HG03521 (cell line): ENCODE data around the gene SRRM3.
A peak's percentile ranks its signal among the peaks of the same experiment; 100 is the strongest.
"Not testable (repeated sequence)": the region's sequence is repeated elsewhere in the genome, so short reads cannot be mapped to it uniquely, and the experiment has no call there.

Source experiments
- ATAC-seq: cut with Tn5 transposase; IDR thresholded peaks from one replicate; pipeline ENCODE4 v1.9.1; 2021; ENCODE audit warnings: mild to moderate bottlenecking, moderate library complexity; ENCODE audit not compliant: unreplicated experiment

The SRRM3 gene

GRCh38 chr7:76286842-76287403 is 85.2 kb downstream of the SRRM3 start:
- no peak for ATAC-seq

DNA sequence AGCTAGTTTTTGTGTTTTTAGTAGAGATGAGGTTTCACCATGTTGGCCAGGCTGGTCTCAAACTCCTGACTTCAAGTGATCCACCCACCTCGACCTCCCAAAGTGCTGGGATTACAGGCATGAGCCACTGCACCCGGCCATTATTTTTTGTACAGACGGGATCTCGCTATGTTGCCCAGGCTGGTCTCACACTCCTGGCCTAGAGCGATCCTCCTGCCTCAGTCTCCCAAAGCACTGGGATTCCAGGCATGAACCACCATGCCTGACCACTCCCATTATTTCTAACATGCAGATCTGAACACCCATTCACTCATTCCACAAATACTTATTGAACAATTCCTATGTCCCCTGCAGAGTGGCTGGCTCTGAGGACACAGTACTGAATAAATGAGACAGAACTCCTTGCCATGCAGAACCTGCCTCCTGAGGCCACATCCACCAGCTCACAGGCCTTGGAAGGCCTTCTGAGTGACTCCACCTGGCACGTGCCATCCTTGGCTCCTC is 89.2 kb downstream of the SRRM3 start:
- ATAC-seq: not testable (repeated sequence)

DNA sequence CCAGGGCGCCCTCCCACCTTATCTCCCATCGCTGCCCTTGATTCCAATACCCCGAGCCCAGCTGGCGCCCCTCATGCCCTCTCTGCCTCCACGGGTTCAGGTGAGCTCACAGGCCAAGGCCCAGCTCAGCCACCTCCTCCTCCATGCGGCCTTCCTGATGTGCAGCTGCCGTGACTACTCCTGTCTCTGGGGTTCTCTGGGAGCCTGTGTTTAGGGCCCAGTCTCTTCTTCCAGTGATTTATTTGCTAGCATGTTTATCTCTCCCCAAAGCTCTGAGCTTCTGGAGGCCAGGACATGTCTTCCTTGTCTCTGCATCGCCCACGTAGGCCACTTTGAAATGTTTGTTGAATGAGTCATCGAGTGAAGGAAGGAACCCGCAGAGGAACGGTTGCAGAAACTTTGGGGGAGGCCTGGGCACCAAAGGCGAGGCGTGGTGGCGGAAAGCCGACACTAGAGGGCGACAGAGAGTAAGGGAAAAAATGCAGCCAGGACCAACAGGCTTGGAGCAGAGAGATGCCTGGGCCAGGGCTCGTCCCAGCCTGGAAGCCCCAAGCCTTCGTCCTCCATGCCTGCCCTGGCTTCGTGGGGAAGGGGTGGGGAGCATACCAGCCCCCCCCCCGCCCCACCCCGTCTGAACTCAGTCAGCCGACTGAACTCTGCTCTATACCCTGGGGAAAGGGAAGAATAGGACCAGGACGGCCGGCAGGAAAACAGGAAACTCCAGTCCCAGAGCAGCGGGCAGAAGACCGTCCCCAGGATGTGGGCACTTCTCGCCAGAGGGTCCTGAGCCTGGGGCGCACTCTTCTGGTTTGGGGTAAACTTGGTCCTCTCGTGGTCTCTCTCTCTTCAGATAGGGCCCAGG is 89.9 kb downstream of the SRRM3 start:
- peak; percentile 60 for ATAC-seq

GRCh38 chr7:76292213-76292573 is 90.5 kb downstream of the SRRM3 start:
- no peak for ATAC-seq

GRCh38 chr7:76292911-76293310 is 91.2 kb downstream of the SRRM3 start:
- ATAC-seq: not testable (repeated sequence)

DNA sequence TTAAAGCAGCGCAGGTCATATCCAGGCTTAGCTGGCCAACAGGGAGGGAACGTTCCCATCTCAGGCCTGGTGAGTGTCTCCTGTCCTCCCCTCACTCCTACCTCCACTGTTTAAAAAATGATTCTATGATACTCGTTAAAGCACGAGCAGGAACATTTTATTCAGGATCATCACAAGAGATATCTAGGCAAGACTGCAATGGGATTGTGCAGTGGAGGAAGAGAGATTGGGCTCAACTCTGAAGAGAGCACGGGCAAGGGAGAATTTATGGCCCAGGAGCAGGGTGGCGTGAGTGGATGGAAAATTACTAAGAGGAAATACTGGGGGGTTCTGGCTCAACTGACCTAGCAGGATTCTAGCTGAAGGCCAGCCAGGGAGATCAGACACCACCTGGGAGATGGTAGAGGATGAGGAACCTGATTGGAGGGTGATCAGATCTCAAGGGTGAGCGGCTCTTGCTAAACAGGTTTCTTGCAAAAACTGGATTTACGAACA is 91.8 kb downstream of the SRRM3 start:
- ATAC-seq: no peak

DNA sequence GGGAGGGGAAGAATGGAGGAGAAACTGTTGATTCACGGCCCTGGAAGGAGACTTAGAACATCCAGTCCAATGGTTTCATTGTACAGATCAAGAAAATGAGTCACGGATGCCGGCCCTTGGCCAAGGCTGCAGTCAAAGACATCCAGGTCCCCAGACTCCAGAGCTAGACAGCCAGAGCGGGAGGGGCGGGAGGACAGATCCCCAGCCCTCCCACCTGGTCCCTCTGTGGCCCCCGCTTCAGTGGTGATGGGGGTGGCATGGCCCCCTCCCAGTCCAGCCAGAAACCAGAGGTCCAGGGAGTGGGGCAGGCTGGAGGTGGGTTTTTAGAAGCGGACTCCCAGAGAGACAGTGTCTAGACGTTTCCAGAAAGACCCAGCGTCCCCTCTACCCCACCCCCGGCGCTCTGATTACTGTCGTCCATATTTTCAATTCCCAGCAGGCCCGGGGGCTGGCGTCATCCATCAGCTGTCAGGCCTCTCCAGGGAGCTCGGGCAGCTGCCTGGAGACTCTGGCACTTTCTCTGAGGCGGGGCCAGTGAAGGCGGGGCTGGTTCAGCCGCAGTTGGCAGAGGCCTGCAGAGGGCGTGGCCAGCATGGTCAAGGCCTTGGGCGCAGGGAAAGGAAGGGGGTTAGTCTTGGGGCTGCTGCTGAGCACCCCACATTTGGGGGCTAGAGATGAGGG is 92.8 kb downstream of the SRRM3 start:
- no peak for ATAC-seq

DNA sequence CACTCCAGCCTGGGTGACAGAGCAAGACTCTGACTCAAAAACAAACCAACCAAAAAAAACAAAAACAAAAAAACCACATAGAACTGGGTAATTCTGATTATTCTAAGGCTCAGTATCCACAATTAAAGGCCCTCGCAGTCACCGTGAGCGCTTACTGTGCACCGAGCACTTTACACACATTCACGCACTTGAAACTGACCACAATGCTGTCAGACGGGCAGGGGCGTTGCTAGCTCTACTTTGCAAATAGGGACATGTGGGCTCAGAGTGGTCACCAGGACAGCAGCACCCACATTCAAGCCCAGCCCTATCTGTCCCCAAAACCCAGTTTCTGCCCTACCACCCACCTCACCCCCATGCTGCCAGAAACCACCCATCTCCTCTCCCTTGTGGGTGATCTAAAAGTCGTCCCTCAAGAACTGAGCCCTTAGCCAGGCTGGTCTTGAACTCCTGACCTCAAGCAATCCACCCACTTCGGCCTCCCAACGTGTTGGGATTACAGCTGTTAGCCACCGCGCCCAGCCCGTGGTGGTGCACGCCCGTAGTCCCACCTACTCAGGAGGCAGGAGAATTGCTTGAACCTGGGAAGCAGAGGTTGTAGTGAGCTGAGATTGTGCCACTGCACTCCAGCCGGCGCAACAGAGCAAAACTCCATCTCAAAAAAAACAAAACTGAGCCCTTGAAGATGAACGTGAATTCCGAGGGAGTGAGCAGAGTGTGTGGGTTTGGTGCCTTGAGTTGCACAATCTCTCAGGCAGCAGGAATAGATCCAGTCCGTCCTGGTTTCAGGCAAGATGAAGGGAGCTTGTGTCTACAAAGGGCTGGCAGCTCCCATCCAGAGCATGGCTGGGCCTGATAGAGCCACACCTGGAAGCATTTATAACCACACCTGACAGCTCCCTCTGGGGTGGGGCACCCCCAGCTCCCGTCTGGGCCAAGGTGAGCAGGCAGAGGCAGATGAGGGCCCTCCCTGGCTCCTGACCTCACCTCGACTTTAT is 95.3 kb downstream of the SRRM3 start:
- ATAC-seq: no peak

GRCh38 chr7:76300166-76300731 is 98.6 kb downstream of the SRRM3 start:
- ATAC-seq: no peak

- ATAC-seq: no peak
Measured at GRCh38 chr7:76301000-76301399, 99.3 kb downstream of the SRRM3 start.

DNA sequence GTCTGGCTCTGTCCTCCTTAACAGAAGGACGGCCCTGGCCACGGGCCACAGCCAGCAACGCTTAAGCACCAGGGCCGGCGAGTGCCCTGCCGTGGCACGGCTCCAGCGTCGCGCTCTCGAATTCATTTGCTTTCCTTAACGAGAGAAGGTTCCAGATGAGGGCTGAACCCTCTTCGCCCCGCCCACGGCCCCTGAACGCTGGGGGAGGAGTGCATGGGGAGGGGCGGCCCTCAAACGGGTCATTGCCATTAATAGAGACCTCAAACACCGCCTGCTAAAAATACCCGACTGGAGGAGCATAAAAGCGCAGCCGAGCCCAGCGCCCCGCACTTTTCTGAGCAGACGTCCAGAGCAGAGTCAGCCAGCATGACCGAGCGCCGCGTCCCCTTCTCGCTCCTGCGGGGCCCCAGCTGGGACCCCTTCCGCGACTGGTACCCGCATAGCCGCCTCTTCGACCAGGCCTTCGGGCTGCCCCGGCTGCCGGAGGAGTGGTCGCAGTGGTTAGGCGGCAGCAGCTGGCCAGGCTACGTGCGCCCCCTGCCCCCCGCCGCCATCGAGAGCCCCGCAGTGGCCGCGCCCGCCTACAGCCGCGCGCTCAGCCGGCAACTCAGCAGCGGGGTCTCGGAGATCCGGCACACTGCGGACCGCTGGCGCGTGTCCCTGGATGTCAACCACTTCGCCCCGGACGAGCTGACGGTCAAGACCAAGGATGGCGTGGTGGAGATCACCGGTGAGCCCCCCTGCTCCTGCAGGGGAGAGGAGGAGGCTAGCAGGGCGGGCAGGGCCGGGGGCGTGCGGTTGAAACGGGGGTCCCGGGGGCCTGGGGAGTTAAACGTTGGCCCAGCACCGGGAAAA is 100.9 kb downstream of the SRRM3 start, which contains the start of gene HSPB1:
Gene HSPB1, plus strand, starts transcription at position 327 of the 855 bp plus-strand sequence. Its CDS starts 40 bp downstream, at position 367.
- no peak for ATAC-seq

DNA sequence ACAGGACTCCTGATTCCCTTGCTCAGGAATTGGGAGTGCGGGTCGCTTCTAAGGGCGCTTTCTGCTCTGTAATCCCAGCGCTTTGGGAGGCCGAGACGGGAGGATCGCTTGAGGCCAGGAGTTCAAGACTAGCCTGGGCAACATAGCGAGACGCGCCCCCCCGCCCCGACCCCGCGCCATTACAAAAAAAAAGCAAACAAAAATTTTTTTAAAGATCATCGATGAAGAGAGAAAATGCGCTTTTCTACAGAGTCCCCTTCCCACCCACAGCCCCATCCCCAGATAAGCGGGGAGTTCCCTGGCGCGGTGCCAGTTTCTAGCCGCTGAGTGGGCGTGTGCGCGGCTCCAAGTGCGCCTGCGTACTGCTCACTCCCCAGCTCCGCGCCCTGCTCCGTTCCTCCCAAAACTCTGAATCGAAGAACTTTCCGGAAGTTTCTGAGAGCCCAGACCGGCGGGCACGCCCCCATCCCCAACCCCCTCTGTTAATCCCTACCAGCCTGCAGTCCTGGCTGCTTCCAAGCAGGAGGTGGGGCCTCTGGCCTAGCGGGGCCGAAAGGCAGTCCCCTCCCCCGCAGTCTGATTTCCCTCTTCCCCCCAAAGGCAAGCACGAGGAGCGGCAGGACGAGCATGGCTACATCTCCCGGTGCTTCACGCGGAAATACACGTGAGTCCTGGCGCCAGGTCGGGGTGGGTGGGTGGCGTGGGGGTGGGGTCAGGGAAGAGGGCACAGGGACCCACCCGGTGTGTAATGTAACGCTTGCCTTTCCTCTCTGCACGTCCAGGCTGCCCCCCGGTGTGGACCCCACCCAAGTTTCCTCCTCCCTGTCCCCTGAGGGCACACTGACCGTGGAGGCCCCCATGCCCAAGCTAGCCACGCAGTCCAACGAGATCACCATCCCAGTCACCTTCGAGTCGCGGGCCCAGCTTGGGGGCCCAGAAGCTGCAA is 101.8 kb downstream of the SRRM3 start:
- peak; percentile 36 for ATAC-seq

- ATAC-seq: no peak
Measured at GRCh38 chr7:76304888-76305375, 103.2 kb downstream of the SRRM3 start.

DNA sequence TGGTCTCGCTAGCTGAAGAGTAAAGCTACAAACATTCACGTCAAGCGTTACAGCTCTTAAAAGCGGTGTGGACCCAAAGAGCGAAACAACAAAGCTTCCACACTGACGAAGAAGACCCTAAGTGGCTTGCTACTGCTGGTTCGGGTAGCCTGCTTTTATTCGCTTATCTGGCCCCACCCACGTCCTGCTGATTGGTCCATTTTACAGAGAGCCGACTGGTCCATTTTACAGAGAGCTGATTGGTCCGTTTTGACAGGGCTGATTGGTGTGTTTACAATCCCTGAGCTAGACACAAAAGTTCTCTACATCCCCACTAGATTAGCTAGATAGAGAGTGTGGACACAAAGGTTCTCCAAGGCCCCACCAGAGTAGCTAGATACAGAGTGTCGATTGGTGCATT is 107.2 kb downstream of the SRRM3 start:
- not testable (repeated sequence) for ATAC-seq

DNA sequence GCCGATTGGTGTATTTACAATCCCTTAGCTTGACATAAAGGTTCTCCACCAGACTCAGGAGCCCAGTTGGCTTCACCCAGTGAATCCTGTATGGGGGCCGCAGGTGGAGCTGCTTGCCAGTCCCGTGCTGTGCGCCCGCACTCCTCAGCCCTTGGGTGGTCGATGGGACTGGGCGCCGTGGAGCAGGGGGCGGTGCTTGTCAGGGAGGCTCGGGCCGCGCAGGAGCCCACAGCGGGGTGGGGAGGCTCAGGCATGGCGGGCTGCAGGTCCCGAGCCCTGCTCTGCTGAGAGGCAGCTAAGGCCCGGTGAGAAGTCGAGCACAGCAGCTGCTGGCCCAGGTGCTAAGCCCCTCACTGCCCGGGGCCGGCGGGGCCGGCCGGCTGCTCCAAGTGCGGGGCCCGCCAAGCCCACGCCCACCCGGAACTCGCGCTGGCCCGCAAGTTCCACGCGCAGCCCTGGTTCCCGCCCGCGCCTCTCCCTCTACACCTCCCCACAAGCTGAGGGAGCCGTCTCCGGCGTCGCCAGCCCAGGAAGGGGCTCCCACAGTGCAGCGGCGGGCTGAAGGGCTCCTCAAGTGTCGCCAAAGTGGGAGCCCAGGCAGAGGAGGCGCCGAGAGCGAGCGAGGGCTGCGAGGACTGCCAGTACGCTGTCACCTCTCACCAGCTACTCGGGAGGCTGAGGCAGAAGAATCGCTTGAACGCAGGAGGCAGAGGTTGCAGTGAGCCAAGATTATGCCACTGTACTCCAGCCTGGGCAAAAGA is 107.8 kb downstream of the SRRM3 start:
- not testable (repeated sequence) for ATAC-seq

GRCh38 chr7:76310102-76310957 is 108.6 kb downstream of the SRRM3 start:
- no peak for ATAC-seq
